K562 treated with DMSO at 1 percent for 48 hours (cell line): ENCODE results near the gene CDPF1. TPM values are rescaled to one million over a fixed set of nuclear protein-coding genes. Genes with fewer than 3 reads are reported as not detected.

Experiments used
- total RNA-seq: library from RNA; unstranded; fragments of 300-600 nt; gene quantifications from 2 replicates; pipeline ENCODE4 v1.2.3, GENCODE V29; 2022; ENCODE audit warnings: low replicate concordance; ENCODE audit errors: extremely low read depth

Gene CDPF1
- not detected in 2 replicates for total RNA-seq

DNA sequence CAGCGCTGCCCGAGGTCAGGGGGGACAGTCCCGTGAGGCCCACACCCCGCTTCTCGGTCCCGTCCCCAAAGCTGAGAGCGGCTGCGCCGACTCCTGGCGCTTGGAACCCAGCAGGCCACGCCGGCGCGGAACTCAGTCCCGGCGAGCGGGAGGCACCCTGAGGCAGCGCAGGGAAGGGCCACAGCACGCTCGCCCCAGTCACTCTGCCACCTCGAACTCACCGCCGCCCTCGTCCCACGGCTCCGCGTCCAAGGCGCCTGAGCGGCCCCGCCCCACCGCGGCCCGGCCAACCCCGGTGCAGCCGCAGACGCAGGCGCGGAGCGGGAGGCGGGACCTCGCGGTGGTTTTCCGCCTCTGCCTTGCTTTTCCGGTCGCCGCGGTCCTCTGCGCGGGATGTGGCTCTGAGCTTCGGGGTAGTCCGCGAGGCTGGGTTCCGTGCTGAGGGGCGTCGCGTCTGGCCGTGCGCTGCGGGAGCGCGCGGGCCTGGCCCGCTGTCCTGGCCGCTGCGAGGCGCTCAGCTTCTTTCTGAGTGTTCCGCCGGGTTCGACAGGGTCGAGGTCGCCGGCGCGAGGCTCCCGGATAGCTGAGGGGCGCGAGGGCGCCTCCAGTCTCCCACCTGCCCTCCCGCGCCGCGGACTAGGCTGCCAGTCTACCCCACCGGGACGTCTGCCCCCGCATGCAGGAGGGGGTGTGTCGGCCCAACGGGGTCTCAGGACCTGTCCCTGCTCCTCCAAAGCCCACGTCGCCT lies at the start of gene CDPF1:
CDPF1 (minus strand) TSS at position 259 of the 748 bp plus-strand sequence. CDS start 2,009 bp downstream, outside the sequence.

DNA sequence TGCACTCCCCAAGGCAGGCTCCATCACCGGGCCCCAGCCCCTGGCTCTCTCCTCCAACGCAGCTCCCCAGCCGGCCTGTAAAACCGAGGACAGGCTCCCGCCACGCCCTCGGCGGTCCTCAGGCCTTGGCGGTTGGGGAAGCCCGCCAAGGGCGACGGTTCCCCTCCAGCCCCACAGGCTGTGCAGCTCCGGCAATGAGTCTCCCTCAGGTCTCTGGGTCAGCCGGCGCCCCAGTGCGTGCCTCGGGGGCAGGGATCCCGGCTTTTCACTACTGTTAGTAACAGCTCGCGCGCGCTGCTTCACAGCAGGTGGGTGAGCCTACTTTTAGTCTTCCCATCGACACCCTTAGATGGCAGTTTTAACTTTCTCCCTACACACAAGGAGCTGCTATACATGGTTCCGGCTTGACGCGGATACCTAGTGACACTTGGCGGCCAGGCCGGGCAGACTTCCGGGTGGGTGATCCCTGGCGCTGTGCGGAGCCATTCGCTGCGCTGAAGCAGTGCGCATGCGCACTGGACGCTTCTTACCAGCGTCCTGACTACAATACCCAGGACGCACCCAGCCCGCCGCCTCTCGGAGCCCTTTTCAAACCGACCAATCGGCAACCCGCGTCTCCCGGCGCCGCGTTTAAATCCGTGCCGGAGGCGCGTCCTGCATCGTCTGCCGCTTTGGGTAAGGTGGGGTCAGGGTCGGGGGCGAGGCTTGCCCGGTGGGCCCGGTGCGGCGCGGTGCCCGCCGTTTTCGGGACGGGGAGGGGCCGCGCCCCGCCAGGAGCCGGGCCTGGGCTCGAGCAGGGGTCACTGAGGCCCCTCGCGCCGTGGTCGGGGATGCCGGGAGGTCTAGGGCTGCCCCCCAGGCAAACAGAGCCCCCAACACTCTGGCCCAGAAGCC lies 46.4 kb upstream of the CDPF1 start, which contains the start of gene GTSE1:
GTSE1 (plus strand) TSS at position 614 of the 894 bp plus-strand sequence. CDS start 531 bp downstream, outside the sequence.

GRCh38 chr22:46267431-46268279 lies 17.6 kb upstream of the CDPF1 start, which contains the start of gene TTC38:
Gene TTC38 (plus strand): TSS chr22:46268008. CDS start chr22:46268040, 32 bp downstream.

GRCh38 chr22:46263216-46263590 lies 13.1 kb upstream of the CDPF1 start, which contains the start of gene PKDREJ:
Gene PKDREJ (minus strand): TSS chr22:46263343. CDS start chr22:46263322, 21 bp downstream.

Other genes starting within 250 kb of the CDPF1 start
- gene PPARA, start 99.8 kb downstream of the CDPF1 start, total RNA-seq: not detected in 2 replicates
- not detected in 2 replicates for gene PKDREJ, start 13.1 kb upstream of the CDPF1 start, total RNA-seq
- not detected in 2 replicates for gene TTC38, start 17.7 kb upstream of the CDPF1 start, total RNA-seq
- not detected in 2 replicates for gene GTSE1, start 46.6 kb upstream of the CDPF1 start, total RNA-seq
- gene TRMU, start 85.4 kb upstream of the CDPF1 start, total RNA-seq: not detected in 2 replicates